Hematopoietic multipotent progenitor cell treated with erythropoietin and hydrocortisone succinate and interleukin-3 and kit ligand, for 6 days (in vitro differentiated cells): ENCODE measurements around the gene FDXACB1.

Experiments used
- DNase-seq: peaks from one replicate; pipeline ENCODE4 v3.0.0-alpha.2; 2015

Gene FDXACB1, protein sequence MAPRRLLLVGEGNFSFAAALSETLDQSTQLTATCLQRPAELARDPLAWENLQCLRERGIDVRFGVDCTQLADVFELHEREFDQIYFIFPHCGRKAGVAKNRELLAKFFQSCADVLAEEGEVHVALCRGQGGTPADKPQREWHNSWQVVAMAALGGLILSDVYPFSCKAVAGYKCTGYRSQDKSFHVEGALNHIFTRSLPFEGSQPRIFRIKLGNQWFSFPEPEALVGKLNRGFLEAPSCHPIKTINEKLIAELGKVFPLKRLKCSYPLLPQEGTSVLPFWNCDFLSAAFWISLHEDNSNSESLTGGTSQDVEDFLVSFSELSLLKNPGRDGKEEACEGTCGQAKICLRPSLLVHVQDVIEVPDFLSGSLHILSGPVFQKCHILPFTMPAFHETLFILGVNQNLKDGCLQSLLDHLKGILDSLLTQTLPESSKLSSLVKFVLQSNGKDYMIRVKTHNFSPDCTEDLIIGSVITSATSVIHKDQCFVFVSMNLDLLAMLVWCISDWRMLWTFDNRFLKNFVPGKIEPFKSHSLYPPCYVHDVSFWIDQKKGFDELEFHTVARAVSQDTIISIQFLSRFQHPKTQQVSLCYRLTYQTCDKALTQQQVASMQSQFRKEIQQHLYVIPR

DNA sequence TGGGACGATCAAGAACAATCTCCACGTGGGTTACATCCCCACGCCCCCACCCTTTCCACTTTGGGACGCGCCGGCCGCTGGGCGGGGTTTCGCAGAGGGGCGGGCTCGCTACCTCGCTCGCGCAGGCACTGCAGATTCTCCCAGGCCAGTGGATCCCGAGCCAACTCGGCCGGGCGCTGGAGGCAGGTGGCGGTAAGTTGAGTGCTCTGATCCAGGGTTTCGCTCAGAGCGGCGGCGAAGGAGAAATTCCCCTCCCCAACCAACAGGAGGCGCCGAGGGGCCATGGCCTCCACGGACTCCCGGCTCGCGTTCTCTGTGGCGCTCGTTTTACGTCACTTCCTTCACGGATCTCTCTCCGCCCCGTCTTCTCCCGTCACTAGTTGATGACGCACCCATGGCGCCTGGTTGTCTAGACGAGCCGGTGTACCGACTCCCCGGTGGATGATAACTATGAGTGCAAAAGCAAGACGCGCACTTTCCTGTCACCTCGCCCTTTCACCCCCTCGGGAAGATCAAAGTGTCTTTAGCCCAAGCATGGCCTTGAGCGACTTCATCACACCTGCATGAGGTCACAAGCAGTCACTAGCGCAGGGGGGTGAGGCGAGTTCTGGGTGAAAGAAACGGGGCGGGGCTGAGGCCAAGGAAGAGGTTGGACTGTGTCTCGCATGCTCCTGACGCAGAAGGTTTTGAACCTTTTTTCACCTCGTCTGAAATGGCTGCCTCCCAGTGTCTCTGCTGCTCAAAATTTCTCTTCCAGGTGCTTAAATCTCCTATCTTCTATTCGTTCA, at the start of gene FDXACB1, which contains the start of gene CFAP68:
Gene FDXACB1, minus strand, starts transcription at position 317 of the 788 bp plus-strand sequence. Its CDS starts 33 bp downstream, at position 284.
Gene CFAP68, plus strand, starts transcription at position 693 of the 788 bp plus-strand sequence. Its CDS starts 20 bp downstream, at position 713.
- peak; percentile 98 for DNase-seq

DNA sequence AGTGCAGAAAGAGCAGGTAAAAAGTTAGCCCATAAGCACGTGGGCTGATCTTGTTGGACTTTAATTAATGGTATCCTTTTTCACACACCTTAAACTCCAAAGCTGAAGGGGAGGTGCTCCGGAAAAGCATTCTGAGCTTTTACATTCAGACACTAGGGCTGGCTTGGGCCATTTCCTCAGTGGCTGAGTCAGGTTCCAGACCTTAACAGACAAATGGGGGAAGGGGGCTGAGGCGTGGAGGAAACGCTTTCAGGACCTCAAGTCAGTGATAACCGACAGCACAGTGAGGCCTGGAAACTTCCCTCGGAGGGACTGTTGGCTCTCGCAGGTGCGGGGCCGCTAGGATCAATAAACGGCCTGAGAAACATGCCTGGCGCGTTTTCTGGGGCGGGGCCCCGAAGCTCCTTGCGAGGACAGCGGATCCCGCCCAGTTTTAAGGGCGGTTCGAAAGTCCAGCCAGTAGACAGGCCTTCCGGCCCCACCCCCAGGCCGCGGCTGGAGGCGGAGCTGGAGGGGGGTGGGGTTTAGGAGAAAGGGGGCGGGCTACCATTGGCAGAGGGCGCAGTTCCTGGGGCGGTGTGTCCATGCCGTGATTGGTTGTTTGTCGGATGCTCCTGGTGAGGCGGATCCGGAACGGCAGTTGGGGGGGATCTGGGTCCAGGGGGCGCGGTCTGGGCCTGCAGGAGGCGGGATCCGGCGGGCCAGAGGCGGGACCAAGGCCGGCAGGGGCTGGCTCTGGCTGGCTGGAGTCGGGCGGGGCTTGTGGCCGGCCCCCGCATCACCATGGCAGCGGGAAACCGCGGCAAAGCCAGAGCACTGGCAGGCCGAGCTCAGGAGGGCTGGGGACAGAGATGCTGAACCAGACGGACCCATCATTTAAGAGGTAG, 47.8 kb upstream of the FDXACB1 start:
- DNase-seq: peak; percentile 97

DNA sequence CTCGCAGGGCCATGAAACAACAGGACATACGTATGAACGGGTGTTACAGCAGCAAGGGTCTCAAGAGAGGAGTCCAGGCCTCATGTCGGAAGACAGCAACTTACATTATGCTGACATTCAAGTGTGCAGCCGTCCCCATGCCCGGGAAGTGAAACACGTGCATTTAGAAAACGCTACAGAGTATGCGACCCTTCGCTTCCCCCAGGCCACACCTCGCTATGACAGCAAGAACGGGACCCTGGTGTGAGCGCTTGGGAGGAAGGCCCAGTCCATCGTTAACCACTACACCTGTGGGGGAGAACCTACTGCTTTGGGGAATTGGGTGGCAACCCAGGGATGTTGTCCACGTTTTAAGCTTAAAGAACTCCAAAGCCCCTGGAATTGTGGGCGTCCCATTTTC, 47.0 kb upstream of the FDXACB1 start:
- no peak for DNase-seq

DNA sequence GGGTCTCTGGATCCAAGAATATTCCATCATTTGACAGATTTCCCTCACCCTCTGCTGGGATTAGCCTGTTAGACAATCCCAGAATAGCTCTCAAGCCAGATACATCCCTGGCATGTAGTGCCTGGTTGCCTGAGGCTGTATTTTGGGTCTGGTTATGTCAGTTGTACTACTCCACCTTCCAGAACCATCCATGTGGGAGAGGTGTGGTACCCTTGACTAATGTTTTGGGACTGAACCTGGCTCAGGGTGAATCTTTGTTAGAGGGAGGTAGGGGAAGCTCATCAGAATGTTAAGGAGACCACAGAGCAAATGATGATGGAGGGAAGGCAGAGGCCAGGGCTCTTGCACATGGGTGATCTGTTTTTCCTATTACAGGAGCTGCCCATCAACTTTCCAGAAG, 45.0 kb upstream of the FDXACB1 start:
- no peak for DNase-seq

DNA sequence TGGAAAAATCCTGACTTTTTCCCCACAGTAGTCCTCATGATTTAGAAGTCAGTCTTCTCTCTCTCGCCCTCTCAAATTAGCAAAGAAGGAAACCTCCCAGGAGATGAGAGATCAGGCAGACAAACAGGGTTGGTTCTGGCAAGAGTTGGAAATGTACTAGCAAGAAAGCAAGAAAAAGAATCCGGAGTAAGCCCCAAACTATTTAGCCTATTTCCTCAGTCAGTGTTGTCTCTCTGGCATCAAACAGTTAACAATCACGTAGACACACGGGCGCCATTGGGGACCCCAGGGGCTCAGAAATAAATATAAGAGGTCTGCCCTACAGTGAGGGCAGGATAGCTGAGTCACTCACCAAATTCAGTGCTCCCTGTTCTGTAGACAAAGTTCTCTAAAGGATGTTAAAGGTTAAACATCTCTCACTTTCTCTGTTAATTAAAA, 44.4 kb upstream of the FDXACB1 start:
- no peak for DNase-seq

DNA sequence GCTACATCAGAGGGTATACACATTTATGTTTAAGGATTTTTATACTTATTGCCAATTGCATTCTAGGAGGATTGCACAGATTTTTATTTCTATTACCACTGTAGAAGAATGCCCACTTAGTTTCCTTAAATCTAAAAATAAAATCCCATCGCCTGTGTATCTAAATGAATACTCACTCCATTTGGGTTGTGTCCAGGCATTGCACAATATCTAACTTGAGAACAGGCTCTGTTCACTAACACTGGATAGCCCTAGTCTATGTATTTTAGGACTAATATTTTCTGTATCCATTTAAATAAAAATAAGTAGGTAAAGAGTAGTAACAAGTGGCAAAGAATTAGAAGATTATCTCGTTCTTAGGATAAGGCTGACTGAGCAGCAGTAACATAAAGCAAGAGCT, 43.8 kb upstream of the FDXACB1 start:
- no peak for DNase-seq

DNA sequence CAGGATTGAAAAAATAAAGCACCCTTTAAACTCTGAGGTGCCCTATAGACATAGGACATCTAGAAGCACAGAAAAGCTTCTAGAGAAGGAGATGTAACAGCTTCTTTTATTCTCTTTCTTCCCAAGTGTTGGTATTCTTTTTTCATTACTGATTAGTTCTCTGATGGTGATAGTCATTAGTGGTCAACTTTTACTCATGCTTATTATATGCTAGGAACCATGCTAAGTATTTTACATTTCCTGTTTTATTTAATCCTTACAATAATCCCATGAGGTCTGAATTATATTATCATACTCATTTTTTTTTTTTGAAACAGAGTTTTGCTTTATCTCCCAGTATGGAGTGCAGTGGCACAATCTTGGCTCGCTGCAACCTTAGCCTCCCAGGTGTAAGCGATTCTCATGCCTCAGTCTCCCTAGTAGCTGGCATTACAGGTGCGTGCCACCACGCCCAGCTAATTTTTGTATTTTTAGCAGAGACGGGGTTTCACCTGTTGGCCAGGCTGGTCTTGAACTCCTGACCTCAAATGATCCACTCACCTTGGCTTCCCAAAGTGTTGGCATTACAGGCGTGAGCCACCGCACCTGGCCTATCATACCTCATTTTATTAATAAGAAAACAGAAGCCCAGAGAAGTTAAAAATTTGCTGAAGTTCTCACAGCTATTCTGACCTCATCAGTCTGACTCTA, 42.7 kb upstream of the FDXACB1 start:
- DNase-seq: no peak

DNA sequence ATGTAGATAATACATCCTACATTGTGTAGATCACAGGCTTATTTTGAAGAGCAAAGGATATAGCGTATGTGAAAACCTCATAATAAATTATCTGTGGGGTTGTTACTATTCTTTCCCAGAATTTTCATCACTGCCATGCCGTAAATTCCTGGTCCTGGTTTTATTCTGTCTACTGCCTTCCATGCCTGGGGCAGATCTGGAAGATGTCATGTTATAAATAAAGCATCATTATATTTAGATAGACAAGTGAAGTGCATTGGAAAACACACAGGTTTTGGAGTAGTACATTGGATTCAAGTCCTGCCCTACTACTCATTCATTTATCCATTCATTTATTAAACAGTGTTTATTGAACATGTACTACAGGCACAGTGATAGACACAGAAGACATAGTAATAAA, 41.9 kb upstream of the FDXACB1 start:
- DNase-seq: no peak

DNA sequence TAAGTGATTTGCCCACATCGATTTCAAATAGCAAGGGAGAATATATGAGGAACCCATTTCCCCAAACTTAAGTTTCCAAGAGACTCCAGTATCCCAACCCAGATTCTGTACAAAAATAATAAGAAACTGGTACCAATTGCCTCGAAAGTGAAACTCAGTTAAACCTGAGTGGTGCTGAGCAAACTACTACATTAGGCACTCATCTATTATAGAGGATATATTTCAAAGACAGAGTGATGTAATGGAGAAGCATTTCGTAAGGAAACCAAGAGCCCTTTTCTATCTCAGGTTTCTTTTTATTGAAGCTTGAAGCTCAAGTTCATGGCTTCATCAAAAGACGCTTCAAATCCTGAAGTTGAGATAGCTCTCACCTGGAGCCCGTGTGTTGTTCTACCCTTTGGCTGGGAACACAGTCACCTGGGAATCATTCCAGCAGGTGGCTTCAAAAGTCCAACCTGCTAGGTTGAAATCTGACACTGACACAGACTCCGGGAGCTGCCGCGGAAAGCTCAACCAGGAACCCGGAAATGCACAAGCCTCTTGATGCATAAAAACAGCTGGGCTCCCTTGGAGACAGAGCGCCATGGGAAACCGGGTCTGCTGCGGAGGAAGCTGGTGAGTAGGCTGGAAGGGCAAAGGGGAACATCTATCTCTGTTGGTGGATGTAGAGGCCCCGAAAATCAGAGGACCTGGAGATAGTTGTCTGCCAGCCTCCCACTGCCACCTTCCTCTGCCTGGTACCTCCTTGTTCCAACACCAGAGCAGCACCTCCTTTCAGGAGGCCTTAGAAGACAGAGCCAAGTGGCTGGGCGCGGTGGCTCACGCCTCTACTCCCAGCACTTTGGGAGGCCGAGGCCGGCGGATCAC, 39.7 kb upstream of the FDXACB1 start, which contains the start of gene C11orf52:
Gene C11orf52, plus strand, starts transcription at position 524 of the 867 bp plus-strand sequence. Its CDS starts 60 bp downstream, at position 584.
- no peak for DNase-seq

DNA sequence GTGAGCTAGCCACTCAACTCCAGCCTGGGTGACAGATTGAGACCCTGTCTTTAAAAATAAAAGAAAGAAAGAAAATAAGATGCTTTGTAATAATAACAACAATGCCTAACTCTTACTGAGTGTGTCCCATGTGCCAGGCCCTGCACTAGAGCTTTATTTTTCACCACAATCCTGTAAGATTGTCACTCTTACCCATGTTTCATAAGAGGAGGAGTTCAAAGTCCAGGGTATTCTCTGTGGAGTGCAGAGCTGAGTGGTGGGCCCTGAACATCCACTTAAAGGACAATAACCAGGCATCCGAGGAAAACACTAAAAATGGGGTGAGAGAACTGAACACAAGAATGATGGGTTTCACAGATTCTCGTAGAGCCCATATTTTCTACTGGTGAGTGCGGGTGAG, 38.8 kb upstream of the FDXACB1 start:
- DNase-seq: no peak

DNA sequence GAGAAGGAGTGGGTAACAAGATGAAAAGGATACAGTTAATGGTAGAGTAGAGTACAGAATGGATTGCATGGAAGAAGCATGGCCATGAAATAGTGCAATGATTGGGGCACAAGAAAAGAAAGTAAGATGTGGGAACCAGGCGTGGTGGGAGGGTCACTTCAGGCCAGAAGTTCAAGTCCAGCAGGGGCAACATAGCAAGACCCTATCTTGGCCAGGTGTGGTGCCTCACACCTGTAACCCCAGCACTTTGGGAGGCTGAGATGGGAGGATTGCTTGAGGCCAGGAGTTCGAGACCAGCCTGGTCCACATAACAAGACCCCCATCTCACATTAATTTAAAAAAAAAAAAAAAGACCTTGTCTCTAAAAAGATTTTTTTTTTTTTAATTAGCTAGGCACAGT, 38.3 kb upstream of the FDXACB1 start:
- DNase-seq: no peak

DNA sequence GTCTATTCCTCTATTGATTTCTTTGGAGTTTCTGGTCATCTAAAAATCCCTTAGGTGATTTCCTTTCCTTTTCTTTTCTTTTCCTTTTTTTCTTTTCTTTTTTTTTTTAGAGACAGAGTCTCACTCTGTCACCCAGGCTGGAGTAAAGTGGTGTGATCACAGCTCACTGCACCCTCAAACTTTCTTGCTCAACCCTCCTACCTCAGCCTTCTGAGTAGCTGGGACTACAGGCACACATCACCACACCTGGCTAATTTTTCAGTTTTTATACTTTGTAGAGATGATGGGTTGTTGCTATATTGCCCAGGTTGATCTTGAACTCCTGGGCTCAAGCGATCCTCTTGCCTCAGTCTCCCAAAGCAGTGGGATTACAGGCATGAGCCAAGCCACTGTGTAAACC, 37.8 kb upstream of the FDXACB1 start:
- DNase-seq: no peak

DNA sequence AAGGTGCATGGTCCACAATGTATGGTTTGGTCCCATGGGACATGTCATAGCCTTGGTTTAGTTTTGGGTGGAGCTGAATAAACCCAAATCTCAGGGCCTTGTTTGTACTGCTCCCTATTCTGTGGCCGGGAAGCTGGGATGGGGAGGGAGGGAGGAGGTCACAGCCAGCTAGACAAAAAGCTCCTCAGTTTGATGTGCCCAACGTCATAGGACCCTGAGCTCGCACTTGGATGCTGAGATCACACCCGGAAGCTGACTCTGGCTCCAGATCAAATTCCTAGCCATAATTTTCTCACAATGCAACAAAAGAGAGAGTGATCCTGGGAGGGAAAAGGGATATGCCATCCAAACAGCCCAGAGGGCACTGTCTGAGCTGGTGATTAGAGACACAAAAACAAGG, 35.0 kb upstream of the FDXACB1 start:
- no peak for DNase-seq

DNA sequence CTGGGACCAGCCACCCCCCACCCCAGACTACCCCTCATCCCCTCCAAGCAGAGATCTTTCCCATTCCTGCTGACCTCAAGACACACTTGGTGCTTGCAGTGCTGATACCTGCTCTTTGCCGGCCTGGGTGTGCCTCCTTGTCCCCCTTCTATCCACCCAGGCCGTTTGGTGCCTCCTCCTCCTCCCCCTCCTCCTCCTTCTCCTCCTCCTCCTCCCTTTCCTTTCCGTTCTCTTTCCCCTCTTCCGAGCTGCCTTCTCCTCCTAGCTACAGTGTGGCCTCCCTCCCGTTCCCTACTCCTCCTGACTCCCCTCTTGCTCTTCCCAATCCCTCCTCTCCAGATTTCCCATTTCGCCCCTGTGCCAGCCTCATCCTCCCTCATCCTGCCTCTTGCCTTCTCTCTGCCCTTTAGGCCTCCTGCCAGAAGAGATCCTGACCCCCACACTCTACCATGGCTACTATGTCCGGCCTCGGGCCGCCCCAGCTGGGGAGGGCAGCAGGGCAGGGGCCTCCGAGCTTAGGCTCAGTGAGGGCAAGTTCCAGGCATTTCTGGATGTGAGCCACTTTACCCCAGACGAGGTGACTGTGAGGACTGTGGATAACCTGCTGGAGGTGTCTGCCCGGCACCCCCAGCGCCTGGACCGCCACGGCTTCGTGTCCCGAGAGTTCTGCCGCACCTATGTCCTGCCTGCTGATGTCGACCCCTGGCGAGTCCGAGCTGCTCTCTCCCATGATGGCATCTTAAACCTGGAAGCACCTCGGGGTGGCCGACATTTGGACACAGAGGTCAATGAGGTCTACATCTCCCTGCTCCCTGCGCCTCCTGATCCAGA, 34.3 kb upstream of the FDXACB1 start:
- no peak for DNase-seq

DNA sequence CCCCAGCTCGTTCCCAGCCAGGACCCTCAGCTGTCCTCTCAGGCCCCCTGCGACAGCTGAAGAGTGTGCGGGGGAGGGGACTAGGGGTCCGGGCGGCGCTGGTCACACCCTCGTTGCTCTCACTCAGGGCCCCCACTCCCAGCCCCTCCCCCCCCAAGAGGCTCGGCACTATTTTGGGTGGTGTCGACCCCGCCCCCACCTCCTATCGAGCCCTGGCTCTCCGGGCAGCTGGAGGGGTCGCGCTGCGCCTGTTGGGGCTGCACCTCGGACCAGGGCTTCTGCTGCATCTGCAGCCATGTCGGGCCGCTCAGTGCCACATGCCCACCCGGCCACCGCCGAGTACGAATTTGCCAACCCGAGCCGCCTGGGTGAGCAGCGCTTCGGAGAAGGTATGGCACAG, 33.6 kb upstream of the FDXACB1 start, which contains the start of gene HSPB2:
Gene HSPB2, plus strand, starts transcription at position 200 of the 400 bp plus-strand sequence. Its CDS starts 96 bp downstream, at position 296.
- DNase-seq: no peak

DNA sequence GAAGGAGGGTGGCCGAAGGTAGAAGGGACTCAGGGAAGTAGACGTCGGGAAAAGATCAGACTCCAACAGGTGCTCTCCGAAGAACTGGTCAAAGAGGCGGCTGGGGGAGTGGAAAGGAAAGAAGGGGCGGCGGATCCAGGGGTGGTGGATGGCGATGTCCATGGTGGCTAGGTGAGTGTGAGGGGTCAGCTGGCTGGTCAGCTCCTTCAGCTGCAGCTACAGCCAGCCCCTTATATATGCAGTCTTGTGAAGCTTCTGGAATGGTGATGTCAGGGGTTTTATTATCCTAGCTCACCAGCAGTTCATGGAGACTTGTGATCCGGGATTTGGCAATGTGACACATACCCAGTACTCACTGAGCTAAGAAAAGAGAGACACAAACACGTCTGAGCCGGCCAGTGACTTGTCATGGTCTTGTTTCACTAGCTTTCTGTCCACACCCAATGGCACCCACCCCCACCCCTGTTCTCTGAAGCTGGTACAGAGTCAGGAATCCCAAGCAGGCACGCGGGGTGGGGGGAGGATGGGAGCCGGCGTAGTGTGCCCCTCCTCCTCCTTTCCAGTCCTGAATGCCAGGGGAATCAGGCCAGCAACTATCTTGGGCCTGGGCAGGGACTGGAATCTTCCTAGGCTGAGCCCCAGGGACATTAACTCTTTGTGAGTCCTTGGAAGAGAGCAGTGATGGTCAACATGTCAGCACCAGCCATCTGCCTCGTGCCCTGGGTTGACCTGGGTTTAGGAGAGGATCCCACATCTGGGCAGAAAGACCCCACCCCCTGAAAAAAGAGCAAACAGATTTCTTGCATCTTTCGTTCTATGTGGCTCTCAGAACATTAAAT, 32.8 kb upstream of the FDXACB1 start, which contains the start of gene CRYAB:
Gene CRYAB, minus strand, starts transcription at position 208 of the 839 bp plus-strand sequence. Its CDS starts 46 bp downstream, at position 162.
- DNase-seq: no peak

DNA sequence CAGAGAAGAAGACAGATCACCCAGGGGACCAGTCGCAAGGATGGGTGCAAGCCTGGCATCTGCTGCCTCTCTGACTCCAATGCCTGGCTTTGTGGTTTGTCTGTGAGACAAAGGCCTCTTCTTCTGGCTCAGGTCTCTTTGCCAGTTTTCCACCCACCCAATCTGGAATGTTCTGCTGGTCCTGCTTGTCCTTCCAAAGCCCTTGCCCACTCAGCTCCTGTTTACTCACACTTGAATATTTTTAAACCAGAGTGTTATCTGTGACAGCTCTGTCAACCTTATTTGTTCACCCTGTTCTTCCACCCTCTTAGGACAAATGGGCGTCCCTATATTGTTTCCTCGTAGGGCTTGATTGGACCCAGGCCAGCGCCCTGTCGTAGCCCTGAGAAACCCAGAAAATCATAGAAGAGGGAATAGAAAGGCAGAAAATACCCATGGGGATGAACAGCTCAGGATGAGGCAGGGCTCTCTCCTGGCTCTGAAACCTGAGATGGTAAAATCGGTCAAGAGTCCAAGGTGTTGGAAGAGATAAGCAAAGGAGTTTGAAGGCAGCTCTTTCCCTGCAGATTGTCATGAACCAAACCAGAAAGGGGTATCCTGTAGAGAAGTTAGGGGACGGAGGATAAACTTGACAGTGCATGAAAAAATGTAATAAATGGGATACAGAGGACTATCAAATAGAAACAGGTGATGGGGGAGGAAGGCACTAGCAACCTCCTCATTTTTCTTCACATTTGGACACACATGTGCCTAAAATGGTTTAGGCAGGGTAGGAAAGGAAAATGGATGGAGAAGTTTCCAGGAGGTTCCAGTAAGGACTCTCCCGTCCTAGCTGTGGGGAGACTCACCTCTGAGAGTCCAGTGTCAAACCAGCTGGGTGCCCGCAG, 32.0 kb upstream of the FDXACB1 start:
- DNase-seq: no peak
